Measurements from ENCODE around the gene PTPRK.

DNA sequence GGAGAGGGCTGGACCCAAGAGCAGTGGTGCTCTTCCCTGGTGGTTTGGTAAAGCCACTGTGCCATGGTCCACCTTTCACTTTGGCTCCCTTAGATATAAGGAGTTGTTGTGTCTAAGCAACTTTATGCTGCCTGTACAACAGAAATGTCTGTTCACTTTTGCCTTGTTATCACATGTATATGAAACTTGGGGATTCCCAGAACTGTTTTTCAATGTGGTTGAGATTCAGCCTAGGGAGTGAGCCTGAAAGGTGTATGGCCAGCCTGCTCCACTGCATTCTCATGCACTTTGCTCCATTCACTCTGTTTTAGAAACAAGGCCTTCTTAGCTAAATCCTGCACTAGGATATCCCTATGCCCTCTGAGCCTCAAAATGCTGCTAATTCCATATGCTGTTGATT lies 385.1 kb downstream of the PTPRK start:
- TF ChIP-seq, protein P1, sequence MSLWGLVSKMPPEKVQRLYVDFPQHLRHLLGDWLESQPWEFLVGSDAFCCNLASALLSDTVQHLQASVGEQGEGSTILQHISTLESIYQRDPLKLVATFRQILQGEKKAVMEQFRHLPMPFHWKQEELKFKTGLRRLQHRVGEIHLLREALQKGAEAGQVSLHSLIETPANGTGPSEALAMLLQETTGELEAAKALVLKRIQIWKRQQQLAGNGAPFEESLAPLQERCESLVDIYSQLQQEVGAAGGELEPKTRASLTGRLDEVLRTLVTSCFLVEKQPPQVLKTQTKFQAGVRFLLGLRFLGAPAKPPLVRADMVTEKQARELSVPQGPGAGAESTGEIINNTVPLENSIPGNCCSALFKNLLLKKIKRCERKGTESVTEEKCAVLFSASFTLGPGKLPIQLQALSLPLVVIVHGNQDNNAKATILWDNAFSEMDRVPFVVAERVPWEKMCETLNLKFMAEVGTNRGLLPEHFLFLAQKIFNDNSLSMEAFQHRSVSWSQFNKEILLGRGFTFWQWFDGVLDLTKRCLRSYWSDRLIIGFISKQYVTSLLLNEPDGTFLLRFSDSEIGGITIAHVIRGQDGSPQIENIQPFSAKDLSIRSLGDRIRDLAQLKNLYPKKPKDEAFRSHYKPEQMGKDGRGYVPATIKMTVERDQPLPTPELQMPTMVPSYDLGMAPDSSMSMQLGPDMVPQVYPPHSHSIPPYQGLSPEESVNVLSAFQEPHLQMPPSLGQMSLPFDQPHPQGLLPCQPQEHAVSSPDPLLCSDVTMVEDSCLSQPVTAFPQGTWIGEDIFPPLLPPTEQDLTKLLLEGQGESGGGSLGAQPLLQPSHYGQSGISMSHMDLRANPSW (CRISPR knock-in tag; IDR thresholded peaks at IDR 0.05), result no peak
- no peak for TF ChIP-seq CBFB (CRISPR knock-in tag; IDR thresholded peaks at IDR 0.05)
- TF ChIP-seq PTBP1 (IDR thresholded peaks at IDR 0.05; ENCODE audit: low read depth, low read length), result no peak
- TF ChIP-seq, protein P2, sequence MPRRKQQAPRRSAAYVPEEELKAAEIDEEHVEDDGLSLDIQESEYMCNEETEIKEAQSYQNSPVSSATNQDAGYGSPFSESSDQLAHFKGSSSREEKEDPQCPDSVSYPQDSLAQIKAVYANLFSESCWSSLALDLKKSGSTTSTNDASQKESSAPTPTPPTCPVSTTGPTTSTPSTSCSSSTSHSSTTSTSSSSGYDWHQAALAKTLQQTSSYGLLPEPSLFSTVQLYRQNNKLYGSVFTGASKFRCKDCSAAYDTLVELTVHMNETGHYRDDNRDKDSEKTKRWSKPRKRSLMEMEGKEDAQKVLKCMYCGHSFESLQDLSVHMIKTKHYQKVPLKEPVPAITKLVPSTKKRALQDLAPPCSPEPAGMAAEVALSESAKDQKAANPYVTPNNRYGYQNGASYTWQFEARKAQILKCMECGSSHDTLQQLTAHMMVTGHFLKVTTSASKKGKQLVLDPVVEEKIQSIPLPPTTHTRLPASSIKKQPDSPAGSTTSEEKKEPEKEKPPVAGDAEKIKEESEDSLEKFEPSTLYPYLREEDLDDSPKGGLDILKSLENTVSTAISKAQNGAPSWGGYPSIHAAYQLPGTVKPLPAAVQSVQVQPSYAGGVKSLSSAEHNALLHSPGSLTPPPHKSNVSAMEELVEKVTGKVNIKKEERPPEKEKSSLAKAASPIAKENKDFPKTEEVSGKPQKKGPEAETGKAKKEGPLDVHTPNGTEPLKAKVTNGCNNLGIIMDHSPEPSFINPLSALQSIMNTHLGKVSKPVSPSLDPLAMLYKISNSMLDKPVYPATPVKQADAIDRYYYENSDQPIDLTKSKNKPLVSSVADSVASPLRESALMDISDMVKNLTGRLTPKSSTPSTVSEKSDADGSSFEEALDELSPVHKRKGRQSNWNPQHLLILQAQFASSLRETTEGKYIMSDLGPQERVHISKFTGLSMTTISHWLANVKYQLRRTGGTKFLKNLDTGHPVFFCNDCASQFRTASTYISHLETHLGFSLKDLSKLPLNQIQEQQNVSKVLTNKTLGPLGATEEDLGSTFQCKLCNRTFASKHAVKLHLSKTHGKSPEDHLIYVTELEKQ (CRISPR knock-in tag; IDR thresholded peaks at IDR 0.05), result no peak
- TF ChIP-seq ETV5 (CRISPR knock-in tag; IDR thresholded peaks at IDR 0.05; ENCODE audit: low read depth), result no peak
- no peak for TF ChIP-seq ZNF274 (IDR thresholded peaks at IDR 0.05; ENCODE audit: borderline replicate concordance, low read depth, low read length)

Data from K562 (cell line).